SH-SY5Y (cell line): ENCODE measurements around the gene SMC4.

ENCODE experiments used
- GATA2 ChIP-seq: IDR thresholded peaks from 2 replicates; pipeline ENCODE4 v1.6.1; 2011; ENCODE audit warnings: mild to moderate bottlenecking, low read depth, low read length
- GATA3 ChIP-seq: IDR thresholded peaks from 2 replicates; pipeline ENCODE4 v1.6.1; 2011; ENCODE audit warnings: low read depth, mild to moderate bottlenecking, low read length, moderate library complexity

- TF ChIP-seq GATA2 (no peak), GATA3 (no peak)
These were observed 26.7 kb upstream of the SMC4 start for GRCh38 chr3:160372780-160373179.
